Measurements from ENCODE around the gene PCGF3. TPM values are rescaled to one million over a fixed set of nuclear protein-coding genes. Genes with fewer than 3 reads are reported as not detected.

Gene PCGF3
- total RNA-seq (2022; extraction: Qiagen RNA extraction; ENCODE audit: low read depth) = 17.8 to 22.8 TPM (median 20.2 TPM) in 5 replicates

GRCh38 chr4:705278-706082, at the start of gene PCGF3:
PCGF3 (plus strand) TSS chr4:705832; CDS start chr4:733681, 27,849 bp downstream.

GRCh38 chr4:674172-675035, 31.2 kb upstream of the PCGF3 start, which contains the start of the genes ATP5ME and MYL5:
ATP5ME (minus strand) TSS chr4:674276; CDS start chr4:674247, 29 bp downstream.
MYL5 (plus strand) TSS chr4:674542; CDS start chr4:678027, 3,485 bp downstream.

GRCh38 chr4:688854-689681, 16.6 kb upstream of the PCGF3 start, which contains the start of gene SLC49A3:
SLC49A3 (minus strand) TSS chr4:689151; CDS start chr4:689127, 24 bp downstream.

Other genes starting within 250 kb of the PCGF3 start
- gene ZNF721, start 206.7 kb upstream of the PCGF3 start, total RNA-seq (2022; extraction: Qiagen RNA extraction; ENCODE audit: low read depth) = 11.7 to 18.8 TPM (median 16.4 TPM) in 5 replicates
- 22.9 to 28.6 TPM (median 26.0 TPM) in 5 replicates for gene PIGG, start 206.6 kb upstream of the PCGF3 start, total RNA-seq (2022; extraction: Qiagen RNA extraction; ENCODE audit: low read depth)
- not detected in 5 replicates for gene TMEM271, start 129.5 kb upstream of the PCGF3 start, total RNA-seq (2022; extraction: Qiagen RNA extraction; ENCODE audit: low read depth)
- not detected in 5 replicates for gene PDE6B, start 80.3 kb upstream of the PCGF3 start, total RNA-seq (2022; extraction: Qiagen RNA extraction; ENCODE audit: low read depth)
- gene ATP5ME, start 31.6 kb upstream of the PCGF3 start, total RNA-seq (2022; extraction: Qiagen RNA extraction; ENCODE audit: low read depth) = 350 to 456 TPM (median 373 TPM) in 5 replicates
- 7.6 to 12.9 TPM (median 10.1 TPM) in 5 replicates for gene MYL5, start 31.3 kb upstream of the PCGF3 start, total RNA-seq (2022; extraction: Qiagen RNA extraction; ENCODE audit: low read depth)
- gene SLC49A3, start 16.7 kb upstream of the PCGF3 start, total RNA-seq (2022; extraction: Qiagen RNA extraction; ENCODE audit: low read depth) = 0.09 to 0.29 TPM (median 0.14 TPM) in 4 of 5 replicates, not detected in the other
- 0.24 to 0.68 TPM (median 0.55 TPM) in 5 replicates for gene CPLX1, start 120.3 kb downstream of the PCGF3 start, total RNA-seq (2022; extraction: Qiagen RNA extraction; ENCODE audit: low read depth)
- 30.2 to 54.0 TPM (median 45.7 TPM) in 5 replicates for gene GAK, start 226.5 kb downstream of the PCGF3 start, total RNA-seq (2022; extraction: Qiagen RNA extraction; ENCODE audit: low read depth)
- gene TMEM175, start 226.6 kb downstream of the PCGF3 start, total RNA-seq (2022; extraction: Qiagen RNA extraction; ENCODE audit: low read depth) = 8.5 to 12.1 TPM (median 9.8 TPM) in 5 replicates

Data from A549 treated with DMSO at 1 μM for 4 hours (cell line).